ENCODE measurements around the gene PGC. TPM values are rescaled to one million over a fixed set of nuclear protein-coding genes. Genes with fewer than 3 reads are reported as not detected.

Gene PGC
- total and polyA plus RNA-seq, 2 of the 8 experiments (the other 6 are each of a cell fraction or from before 2014, with no cell fraction given), result 0.09 TPM; not detected in 1

DNA sequence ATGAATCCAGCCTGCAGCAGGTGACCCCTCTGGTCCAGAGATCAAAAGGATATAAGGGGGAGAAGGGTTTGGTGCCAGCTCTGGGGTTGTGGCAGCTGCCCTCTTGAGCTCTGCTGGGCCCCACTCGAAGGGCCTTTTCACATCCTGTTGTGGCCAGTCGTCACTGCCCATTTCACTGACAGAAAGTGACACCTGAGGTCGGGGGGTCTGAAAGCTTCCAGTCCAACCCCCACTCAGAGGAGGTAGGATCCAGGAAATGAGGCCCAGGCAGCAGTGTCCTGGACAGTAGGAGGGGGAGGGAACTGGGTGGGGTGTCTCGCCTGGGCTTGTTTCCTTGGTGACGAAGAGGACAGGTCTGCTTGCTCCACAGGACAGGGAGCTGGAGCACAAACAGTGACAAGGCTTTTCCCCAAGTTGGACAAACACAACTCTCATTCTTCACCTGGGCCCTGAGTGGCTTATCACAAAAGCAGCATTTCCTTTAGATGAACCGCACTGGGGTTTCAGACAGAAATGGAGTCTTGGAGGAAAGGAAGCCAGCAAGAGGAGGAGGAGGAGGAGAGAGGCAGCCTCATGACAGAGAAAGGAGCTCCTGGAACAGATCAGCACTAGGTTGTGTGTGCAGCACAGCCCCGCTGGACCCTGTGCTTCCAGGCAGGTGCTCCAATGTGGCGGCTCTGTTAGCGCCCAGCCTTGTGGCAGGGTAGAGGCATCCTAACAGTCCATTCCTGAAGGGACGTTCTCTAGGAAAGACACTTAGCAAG, 21.5 kb upstream of the PGC start:
- 88% methylated on average over 9 of the region's 10 CpGs; no CpG with 5 or more reads in 1 of the 2 experiments for WGBS, 2 experiments (ENCODE audit: extremely low coverage in 1 of 2, insufficient coverage in 1 of 2, insufficient read length in 1 of 2, insufficient replicate concordance in 2 of 2, low coverage in 1 of 2, low lambda C conversion rate in 2 of 2, missing lambda C conversion rate in 1 of 2)
- H2BK12ac ChIP-seq (ENCODE audit: low read depth, low read length), result no peak overlapping the region
- no peak overlapping the region for H3K9ac ChIP-seq (replicated peaks in 1 of 4; ENCODE audit: extremely low read depth in 1 of 4, low read depth in 3 of 4, low read length in 3 of 4)
- no peak for FAIRE-seq
- no peak overlapping the region for H3K14ac ChIP-seq (ENCODE audit: insufficient read length)
- H2AFZ ChIP-seq (ENCODE audit: low read length), result no peak overlapping the region
- H3K27me3 ChIP-seq (replicated peaks in 1 of 4; ENCODE audit: control insufficient read depth in 3 of 4, extremely low read depth in 1 of 4, insufficient read depth in 3 of 4, low read length in 3 of 4), result no peaks in the 10 kb centered on the region
- H4K20me1 ChIP-seq (replicated peaks in 1 of 2; ENCODE audit: control insufficient read depth in 1 of 2, insufficient read depth in 2 of 2, low read length in 2 of 2), result no peaks in the 10 kb centered on the region
- H3K23ac ChIP-seq (ENCODE audit: insufficient read length), result no peak overlapping the region
- POLR2A ChIA-PET (ENCODE audit: partially characterized antibody), result no interaction called here
- no peak overlapping the region; the same call in 1 of the 2 replicates for H3K18ac ChIP-seq (ENCODE audit: extremely low read depth, low read length)
- no peaks in the 10 kb centered on the region; a peak in 1 of 7 replicates for H3K4me1 ChIP-seq (replicated peaks in 1 of 4; ENCODE audit: control insufficient read depth in 3 of 4, insufficient read depth in 4 of 4, low read length in 3 of 4)
- H3K36me3 ChIP-seq (ENCODE audit: control insufficient read depth in 2 of 4, insufficient read depth in 4 of 4, low read length in 3 of 4), result peaks cover 0 to 7% (median 4%) of the 10 kb centered on the region in 4 experiments; a peak in 5 of 8 replicates
- H4K91ac ChIP-seq (replicated peaks; ENCODE audit: insufficient read length, low read length), result peak overlapping the region; percentile 33
- H3K4me3 ChIP-seq (ENCODE audit: extremely low read depth in 1 of 4, insufficient read depth in 2 of 4, low read depth in 3 of 4, low read length in 4 of 4), result no peak overlapping the region
- no peak overlapping the region for H3K56ac ChIP-seq (replicated peaks; ENCODE audit: insufficient read length, low read depth, low read length)
- H2BK15ac ChIP-seq (ENCODE audit: low read length), result no peak overlapping the region
- no peak overlapping the region for H3K4ac ChIP-seq (replicated peaks; ENCODE audit: insufficient read length, low read depth, low read length)
- H2BK20ac ChIP-seq (ENCODE audit: low read length), result no peak overlapping the region
- no peak overlapping the region for H4K5ac ChIP-seq (ENCODE audit: insufficient read length, low read depth, low read length)
- CTCF ChIA-PET (ENCODE audit: partially characterized antibody), result interaction anchor here (0.5 to 2.2 kb wide), 13 partner anchors 8 to 660 kb away, joined by 3 to 10 read pairs (median 4); partner anchors contain the start of genes TAF8, TFEB and TOMM6
- H3K23me2 ChIP-seq (ENCODE audit: low read depth, low read length), result no peaks in the 10 kb centered on the region
- no peak for DNase-seq (ENCODE audit: low read depth in 1 of 2, low spot score in 2 of 2)
- no peaks in the 10 kb centered on the region for H3K9me3 ChIP-seq (ENCODE audit: insufficient read depth in 2 of 2, low read depth in 1 of 2, low read length in 1 of 2)
- H3K4me2 ChIP-seq (ENCODE audit: insufficient read depth in 1 of 2, low read depth in 2 of 2, low read length in 2 of 2), result no peak overlapping the region
- H3K79me2 ChIP-seq (ENCODE audit: control insufficient read depth in 1 of 2, insufficient read depth in 2 of 2, low read length in 2 of 2), result no peaks in the 10 kb centered on the region
- H2AK5ac ChIP-seq (ENCODE audit: low read depth, low read length), result no peak overlapping the region
- no peak overlapping the region; the same call in 1 of the 2 replicates for H4K8ac ChIP-seq (ENCODE audit: extremely low read depth, insufficient read depth, low read length)
- H3K27ac ChIP-seq (ENCODE audit: low read depth, low read length), result no peak overlapping the region
- no peaks in the 10 kb centered on the region for H3K79me1 ChIP-seq (ENCODE audit: low read depth, low read length)
- 0 out of 2 replicates have a peak overlapping the region, but pooled peaks have one; percentile 6 for H2BK5ac ChIP-seq (ENCODE audit: low read depth, low read length)
- no peak overlapping the region for H2BK120ac ChIP-seq (replicated peaks; ENCODE audit: low read depth, low read length)
- TF ChIP-seq, protein P1, sequence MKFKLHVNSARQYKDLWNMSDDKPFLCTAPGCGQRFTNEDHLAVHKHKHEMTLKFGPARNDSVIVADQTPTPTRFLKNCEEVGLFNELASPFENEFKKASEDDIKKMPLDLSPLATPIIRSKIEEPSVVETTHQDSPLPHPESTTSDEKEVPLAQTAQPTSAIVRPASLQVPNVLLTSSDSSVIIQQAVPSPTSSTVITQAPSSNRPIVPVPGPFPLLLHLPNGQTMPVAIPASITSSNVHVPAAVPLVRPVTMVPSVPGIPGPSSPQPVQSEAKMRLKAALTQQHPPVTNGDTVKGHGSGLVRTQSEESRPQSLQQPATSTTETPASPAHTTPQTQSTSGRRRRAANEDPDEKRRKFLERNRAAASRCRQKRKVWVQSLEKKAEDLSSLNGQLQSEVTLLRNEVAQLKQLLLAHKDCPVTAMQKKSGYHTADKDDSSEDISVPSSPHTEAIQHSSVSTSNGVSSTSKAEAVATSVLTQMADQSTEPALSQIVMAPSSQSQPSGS (IDR thresholded peaks at IDR 0.05; ENCODE audit: low read length), result no peak
- TF ChIP-seq SP1 (IDR thresholded peaks at IDR 0.05; ENCODE audit: low read depth, low read length) (no peak), BCL11A (IDR thresholded peaks at IDR 0.05; ENCODE audit: low read depth in 2 of 2, low read length in 2 of 2) (no peak), CBX8 (IDR thresholded peaks at IDR 0.05; ENCODE audit: borderline replicate concordance, low read depth, low read length) (no peak), FOSL1 (IDR thresholded peaks at IDR 0.05; ENCODE audit: insufficient read depth, low read depth, low read length) (no peak), TAF1 (IDR thresholded peaks at IDR 0.05; ENCODE audit: low read depth, low read length) (no peak), PHF8 (conservative IDR thresholded peaks at IDR 0.05; ENCODE audit: low read depth, low read length) (no peak)
- TF ChIP-seq, protein P2, sequence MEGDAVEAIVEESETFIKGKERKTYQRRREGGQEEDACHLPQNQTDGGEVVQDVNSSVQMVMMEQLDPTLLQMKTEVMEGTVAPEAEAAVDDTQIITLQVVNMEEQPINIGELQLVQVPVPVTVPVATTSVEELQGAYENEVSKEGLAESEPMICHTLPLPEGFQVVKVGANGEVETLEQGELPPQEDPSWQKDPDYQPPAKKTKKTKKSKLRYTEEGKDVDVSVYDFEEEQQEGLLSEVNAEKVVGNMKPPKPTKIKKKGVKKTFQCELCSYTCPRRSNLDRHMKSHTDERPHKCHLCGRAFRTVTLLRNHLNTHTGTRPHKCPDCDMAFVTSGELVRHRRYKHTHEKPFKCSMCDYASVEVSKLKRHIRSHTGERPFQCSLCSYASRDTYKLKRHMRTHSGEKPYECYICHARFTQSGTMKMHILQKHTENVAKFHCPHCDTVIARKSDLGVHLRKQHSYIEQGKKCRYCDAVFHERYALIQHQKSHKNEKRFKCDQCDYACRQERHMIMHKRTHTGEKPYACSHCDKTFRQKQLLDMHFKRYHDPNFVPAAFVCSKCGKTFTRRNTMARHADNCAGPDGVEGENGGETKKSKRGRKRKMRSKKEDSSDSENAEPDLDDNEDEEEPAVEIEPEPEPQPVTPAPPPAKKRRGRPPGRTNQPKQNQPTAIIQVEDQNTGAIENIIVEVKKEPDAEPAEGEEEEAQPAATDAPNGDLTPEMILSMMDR (IDR thresholded peaks at IDR 0.05; ENCODE audit: control extremely low read depth in 1 of 3, insufficient read depth in 1 of 3, low read depth in 1 of 3, low read length in 3 of 3), result no peak

Measured in H1 (cell line).